Heart left ventricle (tissue), 13 donors: ENCODE data around the gene ACCS.

ENCODE experiments used
- CTCF ChIP-seq, 12 donors: fragments of 200-600 bp; sonication (generic) in 4 of 12; IDR thresholded peaks; one replicate each; pipeline versions ENCODE4 v1.5.0 to v1.8.0; 2018 to 2022; ENCODE audit warnings: antibody characterized with exemption in 12 of 12, mild to moderate bottlenecking in 5 of 12
- POLR2A ChIP-seq, 2 donors: fragments of 450-650 bp; IDR thresholded peaks; one replicate each; pipeline ENCODE4 v1.6.1; 2017; ENCODE audit warnings: antibody characterized with exemption in 2 of 2, mild to moderate bottlenecking in 2 of 2, moderate library complexity in 2 of 2
- donor health status: ischemic (EF 13 %, LVEDD 7.1; RV severe dilation, severe dysfunction).
- donor health status: DM: no; HTN: yes; CAD: no.
- donor health status: DM: no; HTN: no; CAD: no.
- donor health status: ischemic (EF 25% LVEDD 6.9; RV normal size, moderate dysfunction).
- donor health status: ischemic (EF 25% LVEDD 5.7; RV mildly dilated, moderate dysfunction).
- donor health status: ischemic (EF 35%, LVEDD 5.7; RV mildly dilated, moderate dysfunction).
- donor health status: nonischemic (EF 11% LVEDD 7.7; RV severe dilation, severe dysfunction).
- donor health status: DM: yes; HTN: yes; CAD: no.
- donor health status: PGD.
- donor health status: ischemic (EF 29% LVEDD 5.4; RV normal size, mild dysfunction).
- donor health status: nonischemic (EF 23%, LVEDD 6.1; RV moderate dilation, normal function).

GRCh38 chr11:44047298-44047697 is 18.8 kb upstream of the ACCS start:
- TF ChIP-seq CTCF (IDR thresholded peaks at IDR 0.05) (no peak), POLR2A (IDR thresholded peaks at IDR 0.05) (no peak)
